GM12878 (cell line): Measurements from ENCODE around the gene MLXIPL.

ENCODE experiments used
- ATF3 ChIP-seq: IDR thresholded peaks from 2 replicates; pipeline ENCODE4 v1.6.1; 2011; ENCODE audit warnings: low read depth, mild to moderate bottlenecking, low read length, moderate library complexity, borderline replicate concordance; ENCODE audit errors: extremely low read depth
- CEBPB ChIP-seq, 2 experiments: fragments of 150-350 bp in 1 of 2; IDR thresholded peaks; 2 replicates each; pipeline ENCODE4 v1.6.1; 2012 to 2014; ENCODE audit warnings: low read depth in 2 of 2, low read length in 2 of 2, borderline replicate concordance in 1 of 2, inconsistent platforms in 1 of 2
- CTCF ChIP-seq, 3 experiments: IDR thresholded peaks in 2 of 3; conservative IDR thresholded peaks in 1 of 3; 2 replicates each; pipeline ENCODE4 v1.5.1; 2011; ENCODE audit warnings: low read depth in 3 of 3, low read length in 3 of 3, mild to moderate bottlenecking in 3 of 3, control low read depth in 2 of 3, moderate library complexity in 2 of 3, inconsistent platforms in 1 of 3, mixed read lengths in 1 of 3; ENCODE audit not compliant: control insufficient read depth in 2 of 3, insufficient read depth in 1 of 3; ENCODE audit errors: extremely low read depth in 1 of 3
- EGR1 ChIP-seq, 2 experiments: IDR thresholded peaks; 1 replicate in 1 of 2; 2 replicates in 1 of 2; pipeline ENCODE4 v1.6.1; 2011 to 2012; ENCODE audit warnings: low read depth in 2 of 2, low read length in 2 of 2, borderline replicate concordance in 1 of 2, mild to moderate bottlenecking in 1 of 2, moderate library complexity in 1 of 2
- KDM1A ChIP-seq: fragments of 200-600 bp; sonication (generic); IDR thresholded peaks from 2 replicates; pipeline ENCODE4 v1.6.1; 2016; ENCODE audit warnings: borderline replicate concordance
- MYC ChIP-seq: IDR thresholded peaks from 2 replicates; pipeline ENCODE4 v1.6.1; 2011; ENCODE audit warnings: mild to moderate bottlenecking, low read length, moderate library complexity, inconsistent platforms; ENCODE audit not compliant: insufficient read depth, insufficient replicate concordance, insufficient read length, severe bottlenecking
- POLR2AphosphoS5 ChIP-seq: IDR thresholded peaks from 2 replicates; pipeline ENCODE4 v1.6.1; 2011; ENCODE audit warnings: mild to moderate bottlenecking, low read length, inconsistent platforms
- ZBTB33 ChIP-seq: fragments of 450-650 bp; IDR thresholded peaks from 2 replicates; pipeline ENCODE4 v1.6.1; 2017; ENCODE audit warnings: mild to moderate bottlenecking
- ZNF274 ChIP-seq: IDR thresholded peaks from one replicate; pipeline ENCODE4 v1.8.0; 2011; ENCODE audit not compliant: insufficient read length, insufficient read depth

- no peak for TF ChIP-seq CTCF (IDR thresholded peaks at IDR 0.05 in 2 of 3, conservative IDR thresholded peaks at IDR 0.05 in 1 of 3; ENCODE audit: control insufficient read depth in 2 of 3, extremely low read depth in 1 of 3, insufficient read depth in 1 of 3, low read depth in 3 of 3, low read length in 3 of 3)
- TF ChIP-seq ZBTB33 = no peak
- TF ChIP-seq EGR1 (IDR thresholded peaks at IDR 0.05; ENCODE audit: borderline replicate concordance in 1 of 2, low read depth in 2 of 2, low read length in 2 of 2) = no peak
- no peak for TF ChIP-seq ZNF274
- no peak for TF ChIP-seq MYC
- no peak for TF ChIP-seq CEBPB (IDR thresholded peaks at IDR 0.05; ENCODE audit: borderline replicate concordance in 1 of 2, low read depth in 2 of 2, low read length in 2 of 2)
- no peak for TF ChIP-seq KDM1A
- TF ChIP-seq ATF3 = no peak
- TF ChIP-seq POLR2AphosphoS5 = no peak
Measured at GRCh38 chr7:73621168-73622063, 2.9 kb downstream of the MLXIPL start.
